Lower leg skin (tissue), 4 donors: ENCODE measurements around the gene RPL29. TPM values are rescaled to one million over a fixed set of nuclear protein-coding genes. Genes with fewer than 3 reads are reported as not detected.
A peak's percentile ranks its signal among the peaks of the same experiment; 100 is the strongest.
"Not testable (repeated sequence)": the region's sequence is repeated elsewhere in the genome, so short reads cannot be mapped to it uniquely, and the experiment has no call there.

Experiments
- DNase-seq, 2 donors: peaks; one replicate each; pipeline ENCODE4 v3.0.0-alpha.2; 2019; ENCODE audit warnings: low spot score in 2 of 2
- H3K4me3 ChIP-seq: fragments of 200-600 bp; sonication (generic); 2 replicates; pipeline ENCODE4 v1.5.1; 2017; ENCODE audit warnings: mild to moderate bottlenecking, low read depth; ENCODE audit not compliant: poor library complexity, severe bottlenecking
- CTCF ChIP-seq, 3 donors: fragments of 450-650 bp; IDR thresholded peaks; one replicate each; pipeline ENCODE4 v1.5.1; 2016; ENCODE audit warnings: antibody characterized with exemption in 3 of 3, mild to moderate bottlenecking in 3 of 3, moderate library complexity in 2 of 3
- POLR2A ChIP-seq, 2 donors: fragments of 450-650 bp; IDR thresholded peaks; one replicate each; pipeline ENCODE4 v1.6.1; 2016 to 2017; ENCODE audit warnings: antibody characterized with exemption in 2 of 2, mild to moderate bottlenecking in 1 of 2, moderate library complexity in 1 of 2
- WGBS, 2 donors: methylation state at CpG; one replicate each; pipeline ENCODE4 v1.1.5; 2018; 5-methylcytosine and 5-hydroxymethylcytosine counted together
- intact Hi-C: fragments of 100-400 bp; cut with DNase I; formaldehyde crosslinking; loops from one replicate; pipeline ENCODE4 v1.15.0; 2023; ENCODE audit warnings: low total_unique reads
- total RNA-seq, 4 donors: library from RNA; depleted of rRNA; stranded (reverse); fragments of >200 nt; gene quantifications; one replicate each; pipeline ENCODE4 v1.1.0, GENCODE V29; 2016

RPL29 gene
- 1,000 to 10,000 TPM; 1,729 to 2,645 (median 2,120) TPM for total RNA-seq

- TF ChIP-seq POLR2A (IDR thresholded peaks at IDR 0.05) (no peak), CTCF (IDR thresholded peaks at IDR 0.05) (no peak)
- WGBS, 2 donors = 0 to 1% methylated on average over 38 to 40 of the region's 40 CpGs
- H3K4me3 ChIP-seq = peak within 1 kb of the TSS; percentile 87
- intact Hi-C loops = no loop called here
- peak; percentile 94 to 98 for DNase-seq
Observed at GRCh38 chr3:51995346-51996163, at the start of gene RPL29. Gene RPL29, minus strand, starts transcription at chr3:51995895. Its CDS starts 434 bp downstream, at chr3:51995461.

GRCh38 chr3:52044869-52045619 lies 49.3 kb upstream of the RPL29 start:
- intact Hi-C loops = no loop called here
- no peak overlapping the region for H3K4me3 ChIP-seq
- no peak for DNase-seq
- 83 to 84% methylated on average over 18 of the region's 18 CpGs for WGBS, 2 donors
- TF ChIP-seq CTCF (IDR thresholded peaks at IDR 0.05) = no peak
- TF ChIP-seq POLR2A (IDR thresholded peaks at IDR 0.05) = no peak

- no peak for DNase-seq
- no peak for TF ChIP-seq CTCF (IDR thresholded peaks at IDR 0.05)
- no peak for TF ChIP-seq POLR2A (IDR thresholded peaks at IDR 0.05)
- intact Hi-C loops = no loop called here
- 75% methylated on average over 6 of the region's 6 CpGs for WGBS, 2 donors
- H3K4me3 ChIP-seq = no peak overlapping the region
Observed at GRCh38 chr3:52043750-52044149, 48.1 kb upstream of the RPL29 start.

- DNase-seq, H3K4me3 ChIP-seq, intact Hi-C loops: not testable (repeated sequence)
- WGBS, 2 donors = 100% methylated on average over 1 of the region's 1 CpG
Observed at GRCh38 chr3:52043039-52043438, 47.3 kb upstream of the RPL29 start.

GRCh38 chr3:52041118-52041731 lies 45.5 kb upstream of the RPL29 start:
- TF ChIP-seq CTCF (IDR thresholded peaks at IDR 0.05) (no peak), POLR2A (IDR thresholded peaks at IDR 0.05) (no peak)
- intact Hi-C loops = no loop called here

GRCh38 chr3:52040600-52040999 lies 44.9 kb upstream of the RPL29 start:
- no peak overlapping the region for H3K4me3 ChIP-seq
- WGBS, 2 donors = 71 to 90% methylated on average over 8 of the region's 8 CpGs
- no peak for TF ChIP-seq POLR2A (IDR thresholded peaks at IDR 0.05)
- TF ChIP-seq CTCF (IDR thresholded peaks at IDR 0.05) = no peak
- no peak for DNase-seq
- intact Hi-C loops = no loop called here

More at GRCh38 chr3:52041118-52041731, 45.5 kb upstream of the RPL29 start:
- H3K4me3 ChIP-seq = no peak overlapping the region
- WGBS, 2 donors = 65 to 71% methylated on average over 10 of the region's 10 CpGs
- no peak for DNase-seq
